PFSK-1 (cell line): ENCODE results near the gene DIO1.

Source experiments
- FOXP2 ChIP-seq: optimal IDR thresholded peaks from 2 replicates; pipeline ENCODE3; 2011; ENCODE audit warnings: borderline replicate concordance, control low read depth, inconsistent platforms; ENCODE audit not compliant: insufficient read depth; ENCODE audit errors: extremely low read length, extremely low read depth
- POLR2AphosphoS5 ChIP-seq: IDR thresholded peaks from 2 replicates; pipeline ENCODE4 v1.6.1; 2012; ENCODE audit warnings: low read depth, mild to moderate bottlenecking, control low read depth, low read length, moderate library complexity
- REST ChIP-seq, 2 experiments: IDR thresholded peaks; 2 replicates each; pipeline versions ENCODE4 v1.6.1 to v1.8.0; 2011 to 2012; ENCODE audit warnings: low read depth in 2 of 2, low read length in 2 of 2, control low read depth in 1 of 2, inconsistent platforms in 1 of 2, mild to moderate bottlenecking in 1 of 2, moderate library complexity in 1 of 2; ENCODE audit not compliant: insufficient read depth in 1 of 2
- TAF1 ChIP-seq: IDR thresholded peaks from 2 replicates; pipeline ENCODE4 v1.6.1; 2012; ENCODE audit warnings: low read length, control low read depth, borderline replicate concordance; ENCODE audit not compliant: insufficient read depth

DNA sequence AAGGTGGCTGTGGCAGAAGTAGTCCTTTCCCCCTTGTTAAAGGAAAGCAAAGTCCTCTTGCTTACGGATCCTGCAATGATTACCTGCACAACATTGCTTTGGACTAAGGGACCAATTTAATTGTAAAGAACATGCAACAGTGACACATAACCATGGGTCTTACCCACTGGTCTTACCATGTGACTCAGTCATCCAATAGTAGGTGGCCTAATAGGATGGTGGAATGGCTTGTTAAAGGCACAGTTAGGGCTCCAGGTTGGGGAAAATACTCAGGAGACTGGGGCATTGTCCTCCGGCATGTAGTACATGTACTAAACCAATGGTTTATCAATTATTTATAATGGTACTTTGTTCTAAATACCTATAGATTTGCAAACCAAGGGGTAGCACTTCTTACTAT lies 2.3 kb upstream of the DIO1 start:
- TF ChIP-seq POLR2AphosphoS5 (no peak), REST (IDR thresholded peaks at IDR 0.05; ENCODE audit: insufficient read depth in 1 of 2, low read depth in 2 of 2, low read length in 2 of 2) (no peak), TAF1 (no peak), FOXP2 (no peak)
